Measurements from ENCODE around the gene DCUN1D4.

The DCUN1D4 gene

GRCh38 chr4:51842554-51843308, at the start of gene DCUN1D4:
DCUN1D4 (plus strand) TSS chr4:51843153; CDS start chr4:51843243, 90 bp downstream.
- DNase-seq (ENCODE audit: extremely low read depth in 1 of 2, low read depth in 1 of 2): peak; percentile 96 to 97

- DNase-seq (ENCODE audit: extremely low read depth in 1 of 2, low read depth in 1 of 2): no peak
These were observed 22.3 kb upstream of the DCUN1D4 start for GRCh38 chr4:51820443-51821234.

- no peak for DNase-seq (ENCODE audit: extremely low read depth in 1 of 2, low read depth in 1 of 2)
These were observed 17.6 kb upstream of the DCUN1D4 start for GRCh38 chr4:51825341-51825740.

- no peak for DNase-seq (ENCODE audit: extremely low read depth in 1 of 2, low read depth in 1 of 2)
These were observed 12.7 kb upstream of the DCUN1D4 start for GRCh38 chr4:51830156-51830720.

GRCh38 chr4:51831133-51831532, 11.8 kb upstream of the DCUN1D4 start:
- DNase-seq (ENCODE audit: extremely low read depth in 1 of 2, low read depth in 1 of 2): peak in 1 of 2 donors; percentile 53

- no peak for DNase-seq (ENCODE audit: extremely low read depth in 1 of 2, low read depth in 1 of 2)
These were observed 9.7 kb upstream of the DCUN1D4 start for GRCh38 chr4:51833236-51833635.

- DNase-seq (ENCODE audit: extremely low read depth in 1 of 2, low read depth in 1 of 2): no peak
These were observed 7.9 kb upstream of the DCUN1D4 start for GRCh38 chr4:51835079-51835478.

- no peak for DNase-seq (ENCODE audit: extremely low read depth in 1 of 2, low read depth in 1 of 2)
These were observed 7.1 kb upstream of the DCUN1D4 start for GRCh38 chr4:51835855-51836254.

GRCh38 chr4:51836549-51836948, 6.4 kb upstream of the DCUN1D4 start:
- DNase-seq (ENCODE audit: extremely low read depth in 1 of 2, low read depth in 1 of 2): no peak

GRCh38 chr4:51840781-51841180, 2.2 kb upstream of the DCUN1D4 start:
- no peak for DNase-seq (ENCODE audit: extremely low read depth in 1 of 2, low read depth in 1 of 2)

- DNase-seq (ENCODE audit: extremely low read depth in 1 of 2, low read depth in 1 of 2): no peak
These were observed 793 bp upstream of the DCUN1D4 start for GRCh38 chr4:51842167-51842553.

GRCh38 chr4:51843309-51844152, 578 bp downstream of the DCUN1D4 start:
- peak in 1 of 2 donors; percentile 40 for DNase-seq (ENCODE audit: extremely low read depth in 1 of 2, low read depth in 1 of 2)

- DNase-seq (ENCODE audit: extremely low read depth in 1 of 2, low read depth in 1 of 2): peak in 1 of 2 donors; percentile 61
These were observed 1.5 kb downstream of the DCUN1D4 start for GRCh38 chr4:51844153-51845054.

GRCh38 chr4:51845055-51845426, 2.1 kb downstream of the DCUN1D4 start:
- no peak for DNase-seq (ENCODE audit: extremely low read depth in 1 of 2, low read depth in 1 of 2)

- no peak for DNase-seq (ENCODE audit: extremely low read depth in 1 of 2, low read depth in 1 of 2)
These were observed 2.8 kb downstream of the DCUN1D4 start for GRCh38 chr4:51845711-51846110.

GRCh38 chr4:51849430-51849829, 6.5 kb downstream of the DCUN1D4 start:
- DNase-seq (ENCODE audit: extremely low read depth in 1 of 2, low read depth in 1 of 2): no peak

GRCh38 chr4:51850294-51850693, 7.3 kb downstream of the DCUN1D4 start:
- no peak for DNase-seq (ENCODE audit: extremely low read depth in 1 of 2, low read depth in 1 of 2)

GRCh38 chr4:51851090-51851936, 8.4 kb downstream of the DCUN1D4 start:
- DNase-seq (ENCODE audit: extremely low read depth in 1 of 2, low read depth in 1 of 2): no peak

- DNase-seq (ENCODE audit: extremely low read depth in 1 of 2, low read depth in 1 of 2): no peak
These were observed 9.0 kb downstream of the DCUN1D4 start for GRCh38 chr4:51851937-51852290.
